HG03196 (cell line): ENCODE data around the gene GPAT3.

ENCODE experiments used
- ATAC-seq: cut with Tn5 transposase; IDR thresholded peaks from one replicate; pipeline ENCODE4 v1.9.1; 2021; ENCODE audit not compliant: unreplicated experiment

The GPAT3 gene

GRCh38 chr4:83639849-83640493 lies 104.1 kb downstream of the GPAT3 start:
- no peak for ATAC-seq

GRCh38 chr4:83643036-83643435 lies 107.1 kb downstream of the GPAT3 start:
- no peak for ATAC-seq

- no peak for ATAC-seq
Observed at GRCh38 chr4:83644677-83645659, 109.1 kb downstream of the GPAT3 start.

- no peak for ATAC-seq
Observed at GRCh38 chr4:83646538-83647239, 110.8 kb downstream of the GPAT3 start.

GRCh38 chr4:83651846-83652245 lies 115.9 kb downstream of the GPAT3 start:
- no peak for ATAC-seq
